GM06990 (cell line): ENCODE results near the gene PHF21B.

Experiments
- DNase-seq: peaks from one replicate; pipeline ENCODE4 v3.0.0-alpha.2; 2011; ENCODE audit not compliant: insufficient read length; ENCODE audit errors: extremely low read depth
- H3K27me3 ChIP-seq: replicated peaks from 2 replicates; pipeline ENCODE4 v1.6.0; 2011; ENCODE audit warnings: low read length; ENCODE audit not compliant: control insufficient read depth, insufficient read depth
- H3K36me3 ChIP-seq: 2 replicates; pipeline ENCODE4 v1.5.1; 2011; ENCODE audit warnings: low read length; ENCODE audit not compliant: control insufficient read depth, insufficient read depth
- H3K4me3 ChIP-seq: replicated peaks from 2 replicates; pipeline ENCODE4 v1.5.1; 2011; ENCODE audit warnings: low read depth, mild to moderate bottlenecking, control low read depth, low read length
- CTCF ChIP-seq: IDR thresholded peaks from 2 replicates; pipeline ENCODE4 v1.5.1; 2011; ENCODE audit warnings: low read length, control low read depth, mild to moderate bottlenecking, inconsistent platforms; ENCODE audit not compliant: insufficient read depth, poor library complexity, severe bottlenecking

Gene PHF21B

GRCh38 chr22:45009606-45010531 is at the start of gene PHF21B:
TSS of gene PHF21B (minus strand) at chr22:45010005. CDS start at chr22:45009549, 456 bp downstream.
- Histone ChIP-seq H3K4me3 (peak within 1 kb of the TSS; percentile 57), H3K27me3 (peaks cover under 1% of the 10 kb centered on the region), H3K36me3 (no peaks in the 10 kb centered on the region)
- no peak for TF ChIP-seq CTCF
- DNase-seq = peak; percentile 28

GRCh38 chr22:45059296-45059695 is 49.5 kb upstream of the PHF21B start:
- no peaks in the 10 kb centered on the region; the same call in none of the 2 replicates for H3K27me3 ChIP-seq
- no peak for DNase-seq

GRCh38 chr22:45058622-45058912 is 48.8 kb upstream of the PHF21B start:
- TF ChIP-seq CTCF = no peak
- Histone ChIP-seq H3K4me3 (no peak overlapping the region), H3K36me3 (no peaks in the 10 kb centered on the region), H3K27me3 (no peaks in the 10 kb centered on the region; the same call in none of the 2 replicates)
- no peak for DNase-seq

More at GRCh38 chr22:45059296-45059695, 49.5 kb upstream of the PHF21B start:
- H3K36me3 ChIP-seq = no peaks in the 10 kb centered on the region
- no peak overlapping the region for H3K4me3 ChIP-seq
- TF ChIP-seq CTCF = no peak

- Histone ChIP-seq H3K36me3 (no peaks in the 10 kb centered on the region), H3K4me3 (no peak overlapping the region), H3K27me3 (no peaks in the 10 kb centered on the region; the same call in none of the 2 replicates)
- DNase-seq = no peak
- TF ChIP-seq CTCF = no peak
These were observed 46.1 kb upstream of the PHF21B start for GRCh38 chr22:45055936-45056335.

GRCh38 chr22:45053571-45053970 is 43.8 kb upstream of the PHF21B start:
- H3K4me3 ChIP-seq = no peak overlapping the region
- no peaks in the 10 kb centered on the region for H3K36me3 ChIP-seq
- H3K27me3 ChIP-seq = no peaks in the 10 kb centered on the region; the same call in none of the 2 replicates
- no peak for TF ChIP-seq CTCF
- DNase-seq = no peak
